GM19397 (cell line): ENCODE data around the gene TNFRSF12A.

Source experiments
- ATAC-seq: cut with Tn5 transposase; IDR thresholded peaks from one replicate; pipeline ENCODE4 v1.9.1; 2021; ENCODE audit warnings: mild to moderate bottlenecking, moderate library complexity; ENCODE audit not compliant: unreplicated experiment

Gene TNFRSF12A, protein sequence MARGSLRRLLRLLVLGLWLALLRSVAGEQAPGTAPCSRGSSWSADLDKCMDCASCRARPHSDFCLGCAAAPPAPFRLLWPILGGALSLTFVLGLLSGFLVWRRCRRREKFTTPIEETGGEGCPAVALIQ

DNA sequence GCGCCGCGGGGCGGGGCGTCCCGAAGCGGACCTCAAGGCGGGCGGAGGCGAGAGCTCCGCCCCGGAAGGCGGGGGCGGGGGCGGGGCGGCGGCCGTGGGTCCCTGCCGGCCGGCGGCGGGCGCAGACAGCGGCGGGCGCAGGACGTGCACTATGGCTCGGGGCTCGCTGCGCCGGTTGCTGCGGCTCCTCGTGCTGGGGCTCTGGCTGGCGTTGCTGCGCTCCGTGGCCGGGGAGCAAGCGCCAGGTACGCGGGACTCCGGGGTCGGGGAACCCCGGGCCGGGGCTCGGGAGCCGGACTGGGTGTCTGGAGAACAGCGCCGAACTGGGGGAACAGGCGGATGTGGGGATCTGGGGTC, at the start of gene TNFRSF12A:
TSS of gene TNFRSF12A (plus strand) at position 122 of the 357 bp plus-strand sequence. CDS start at position 152, 30 bp downstream.
- peak; percentile 26 for ATAC-seq

DNA sequence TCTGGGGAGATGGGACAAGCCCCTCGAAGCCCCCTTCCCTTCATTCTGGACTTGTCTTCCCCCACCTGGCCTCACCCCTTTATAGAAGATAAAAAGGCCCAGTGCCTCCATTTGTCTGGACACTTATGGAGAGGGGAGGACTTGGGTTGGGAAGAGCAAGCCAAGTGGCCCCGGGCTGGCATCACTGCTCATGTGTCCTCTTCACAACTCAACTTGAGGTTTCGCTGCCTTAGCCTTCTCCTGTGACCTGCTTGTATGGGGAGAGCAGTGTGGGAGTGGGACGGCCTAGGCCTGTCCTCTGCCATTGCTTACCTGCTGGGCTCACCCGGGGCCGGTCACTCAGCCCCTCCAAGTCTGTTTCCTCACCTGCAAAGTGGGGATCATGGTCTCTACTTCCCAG, 49.6 kb upstream of the TNFRSF12A start:
- ATAC-seq: no peak

DNA sequence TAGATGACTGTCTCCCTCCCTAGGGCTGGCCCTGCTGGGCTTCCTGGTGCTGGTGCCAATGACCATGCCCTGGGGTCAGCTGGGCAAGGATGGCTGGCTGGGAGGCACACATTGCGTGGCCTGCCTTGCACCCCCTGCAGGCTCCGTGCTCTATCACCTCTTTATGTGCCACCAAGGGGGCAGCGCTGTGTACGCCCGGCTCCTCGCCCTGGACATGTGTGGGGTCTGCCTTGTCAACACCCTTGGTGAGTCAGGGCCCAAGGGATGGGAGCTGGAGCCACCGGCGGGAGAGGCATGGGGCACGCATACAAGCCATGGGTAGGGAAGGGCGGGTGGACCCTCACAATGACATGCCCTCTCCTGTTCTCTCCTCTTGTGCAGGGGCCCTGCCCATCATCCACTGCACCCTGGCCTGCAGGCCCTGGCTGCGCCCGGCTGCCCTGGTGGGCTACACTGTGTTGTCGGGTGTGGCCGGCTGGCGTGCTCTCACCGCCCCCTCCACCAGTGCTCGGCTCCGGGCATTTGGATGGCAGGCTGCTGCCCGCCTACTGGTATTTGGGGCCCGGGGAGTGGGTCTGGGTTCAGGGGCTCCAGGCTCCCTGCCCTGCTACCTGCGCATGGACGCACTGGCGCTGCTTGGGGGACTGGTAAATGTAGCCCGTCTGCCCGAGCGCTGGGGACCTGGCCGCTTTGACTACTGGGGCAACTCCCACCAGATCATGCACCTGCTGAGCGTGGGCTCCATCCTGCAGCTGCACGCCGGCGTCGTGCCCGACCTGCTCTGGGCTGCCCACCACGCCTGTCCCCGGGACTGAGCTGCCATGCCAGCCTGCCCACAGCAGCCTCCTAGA, 48.8 kb upstream of the TNFRSF12A start:
- ATAC-seq: no peak

DNA sequence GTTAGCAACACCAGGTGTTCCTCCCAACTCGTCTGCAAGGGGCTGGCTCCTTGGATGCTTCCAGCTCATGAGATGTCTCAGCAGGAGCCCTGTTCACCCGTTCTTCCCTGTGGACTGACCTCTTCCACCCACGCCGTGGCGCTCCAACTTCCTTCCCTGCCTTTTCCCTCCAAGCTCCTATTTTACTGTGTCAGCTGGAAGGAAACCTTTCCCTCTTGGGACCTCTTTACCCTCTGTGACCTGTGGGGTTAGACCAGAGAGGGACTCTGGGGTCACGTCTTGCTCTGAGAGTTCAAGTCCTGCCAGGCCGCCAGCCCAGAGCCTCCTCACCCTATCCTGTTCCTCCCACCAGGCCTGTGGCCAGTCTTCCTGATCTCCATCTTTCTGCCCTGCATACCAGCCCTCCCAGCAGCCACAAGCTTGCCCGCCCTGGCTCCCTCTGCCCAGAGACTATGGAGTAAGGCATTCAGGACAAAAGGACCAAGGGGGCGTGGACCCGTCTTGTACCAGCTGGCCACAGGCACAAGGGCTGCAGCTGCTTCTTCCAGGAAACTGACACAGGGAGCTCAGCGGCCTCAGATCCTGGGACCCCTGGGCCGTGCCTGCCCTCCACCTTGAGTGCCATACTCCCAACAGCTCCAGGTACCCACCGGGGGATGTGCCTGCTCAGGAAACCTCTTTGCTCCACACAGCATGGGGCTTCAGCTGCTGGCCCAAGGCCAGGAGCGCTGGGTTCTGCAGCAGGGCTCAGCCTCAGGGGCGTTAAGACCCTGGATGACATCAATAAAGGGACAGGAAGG, 48.0 kb upstream of the TNFRSF12A start:
- ATAC-seq: no peak

DNA sequence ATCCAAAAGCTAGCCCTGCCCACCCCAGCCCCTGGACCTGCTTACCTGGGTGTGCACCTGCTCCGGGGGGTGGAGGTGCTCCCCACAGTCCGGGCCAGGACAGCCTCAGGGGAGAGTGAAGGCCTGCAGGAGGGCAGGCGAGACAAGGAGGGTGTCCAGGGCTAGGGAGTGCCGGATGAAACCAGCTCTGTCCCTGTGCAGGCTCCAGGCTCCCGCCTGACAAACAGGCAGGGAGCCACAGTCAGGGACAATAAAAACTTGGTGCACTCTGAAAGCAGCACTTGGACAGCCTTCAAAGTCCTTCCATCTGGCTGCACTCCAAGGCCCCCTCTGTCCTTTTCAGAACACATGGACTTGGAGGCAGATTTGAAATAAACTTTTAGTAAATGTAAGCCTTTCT, 47.1 kb upstream of the TNFRSF12A start:
- no peak for ATAC-seq

DNA sequence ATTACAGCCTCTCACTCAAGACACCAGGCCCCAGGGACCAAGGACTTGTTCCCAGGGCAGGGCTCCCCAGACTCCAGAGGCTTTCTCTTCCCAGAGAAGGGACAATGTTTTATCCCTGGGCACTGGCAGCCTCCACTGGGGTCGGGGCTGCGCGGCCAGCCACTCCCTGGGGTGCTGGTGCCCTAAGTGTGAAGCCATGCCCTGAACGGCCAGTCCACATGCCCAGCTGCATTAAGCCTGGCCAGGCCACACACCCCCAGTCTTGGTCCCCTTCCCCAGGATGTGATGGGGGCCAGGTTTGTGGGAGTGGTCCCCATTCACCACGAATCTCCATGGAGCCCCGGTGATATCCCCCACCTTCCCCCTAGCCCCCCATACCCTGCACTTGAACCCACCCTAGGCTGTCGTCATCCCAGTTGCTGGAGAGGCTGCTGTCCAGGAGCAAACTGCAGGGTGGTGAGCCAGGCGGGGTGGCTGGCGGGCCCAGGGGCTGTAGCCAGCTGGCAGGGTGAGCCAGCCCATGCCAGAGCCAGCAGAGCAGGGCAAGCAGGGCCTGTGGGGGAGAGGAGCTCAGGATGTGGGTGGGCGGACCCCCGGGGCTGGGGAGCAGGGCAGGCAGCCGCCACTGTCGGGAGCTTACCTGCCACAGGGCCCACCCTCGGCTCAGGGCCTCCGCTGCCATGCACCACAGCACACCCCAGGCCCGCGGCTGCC, 46.4 kb upstream of the TNFRSF12A start:
- ATAC-seq: no peak

DNA sequence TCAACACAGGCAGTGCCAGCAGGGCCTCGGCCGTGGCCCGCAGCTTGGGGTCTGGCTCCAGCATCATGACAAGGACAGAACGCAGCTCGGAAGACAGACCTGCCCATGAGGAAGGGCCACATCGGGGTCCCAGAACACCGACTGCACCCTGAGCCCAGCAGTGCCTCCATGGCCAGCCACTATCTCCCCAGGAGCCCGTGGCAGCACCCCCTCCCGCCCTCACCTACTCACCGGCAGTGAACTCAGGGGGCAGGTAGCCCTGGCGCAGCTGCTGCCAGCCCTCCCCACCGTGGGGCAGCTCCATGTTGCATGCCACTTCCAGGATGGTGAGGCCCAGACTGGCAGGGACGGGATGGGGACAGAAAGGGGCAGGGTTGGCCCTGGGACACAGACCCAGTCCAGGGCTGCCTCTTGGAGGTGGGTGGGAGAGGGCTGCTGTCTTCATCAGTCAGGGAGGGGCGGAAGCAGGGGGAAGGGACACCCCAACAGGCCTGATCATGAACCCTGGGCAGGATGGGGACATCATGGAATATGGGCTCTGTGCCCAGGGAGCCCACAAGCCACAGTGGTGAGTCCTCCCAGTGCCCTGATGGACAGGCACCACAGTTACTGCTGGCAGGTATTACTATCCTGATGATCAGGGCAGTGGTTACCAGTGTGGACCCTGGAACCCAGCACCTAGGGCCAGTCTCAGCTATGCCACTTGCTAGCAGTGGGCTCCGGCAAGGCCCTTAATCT, 45.7 kb upstream of the TNFRSF12A start:
- ATAC-seq: no peak

DNA sequence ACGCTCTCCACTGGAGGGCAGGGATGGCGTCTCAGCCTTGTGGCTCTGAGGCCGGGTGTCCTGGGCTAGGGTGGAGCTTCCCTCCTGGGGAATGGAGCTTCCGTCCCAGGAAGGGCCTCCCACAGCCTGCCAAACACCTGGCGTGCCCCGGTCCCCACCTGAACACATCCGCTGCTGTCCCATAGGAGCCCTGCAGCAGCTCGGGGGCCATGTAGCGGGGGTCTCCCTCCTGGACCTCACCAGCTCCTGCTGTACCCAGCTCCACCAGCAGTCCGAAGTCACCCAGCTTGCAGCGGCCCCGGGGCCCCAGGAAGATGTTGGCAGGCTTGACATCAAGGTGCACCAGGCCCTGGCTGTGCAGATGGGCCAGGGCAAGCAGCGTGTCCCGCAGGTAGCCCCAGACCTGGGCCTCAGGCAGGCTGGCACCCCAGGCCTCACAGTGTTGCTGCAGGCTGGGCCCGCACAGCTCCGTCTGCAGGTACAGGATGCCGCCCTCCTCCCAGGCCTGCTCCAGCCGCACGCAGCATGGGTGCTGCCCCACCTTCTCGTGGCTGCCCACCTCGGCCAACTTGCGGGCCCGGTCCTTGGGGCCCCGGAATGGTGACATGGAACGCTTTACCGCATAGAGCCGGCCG, 44.9 kb upstream of the TNFRSF12A start:
- ATAC-seq: no peak

DNA sequence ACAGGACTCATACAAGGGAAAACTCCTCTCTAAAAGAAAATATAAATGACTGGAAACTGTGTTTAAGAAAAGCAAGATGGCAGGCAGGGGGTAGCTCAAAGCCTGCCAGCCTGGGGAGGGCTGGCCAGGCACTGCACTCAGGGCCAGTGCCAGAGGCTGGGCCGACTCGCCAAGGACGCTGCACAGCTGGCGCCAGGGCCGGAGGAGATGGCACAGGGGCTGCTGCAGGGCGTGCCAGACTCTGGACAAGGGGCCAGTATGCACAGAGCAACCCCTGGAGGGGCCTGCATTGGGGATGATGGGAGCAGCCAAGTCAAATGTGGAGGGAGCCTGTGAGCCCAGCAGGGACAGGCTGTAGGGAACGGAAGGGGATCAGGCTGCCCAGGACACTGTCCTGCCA, 44.0 kb upstream of the TNFRSF12A start:
- no peak for ATAC-seq

DNA sequence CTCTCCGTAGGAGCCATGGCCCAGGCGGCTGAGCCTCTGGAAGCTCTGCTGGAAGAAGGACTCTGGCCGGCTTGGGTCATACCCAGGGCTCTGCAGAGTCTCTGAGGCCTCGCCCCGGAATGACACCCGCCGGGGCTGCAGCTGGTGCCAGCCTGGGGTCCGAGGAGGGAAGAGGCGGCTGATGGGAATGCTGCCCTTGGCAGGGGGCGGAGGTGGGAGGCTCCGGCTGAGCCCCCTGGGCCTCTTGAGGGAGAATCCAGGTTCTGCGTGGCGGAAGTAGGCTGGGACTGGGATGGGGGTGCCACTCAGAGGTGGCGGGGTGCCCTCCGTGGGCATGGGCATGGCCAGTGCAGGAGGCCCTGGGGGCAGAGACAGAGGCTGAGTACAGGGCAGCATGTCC, 43.5 kb upstream of the TNFRSF12A start:
- no peak for ATAC-seq

DNA sequence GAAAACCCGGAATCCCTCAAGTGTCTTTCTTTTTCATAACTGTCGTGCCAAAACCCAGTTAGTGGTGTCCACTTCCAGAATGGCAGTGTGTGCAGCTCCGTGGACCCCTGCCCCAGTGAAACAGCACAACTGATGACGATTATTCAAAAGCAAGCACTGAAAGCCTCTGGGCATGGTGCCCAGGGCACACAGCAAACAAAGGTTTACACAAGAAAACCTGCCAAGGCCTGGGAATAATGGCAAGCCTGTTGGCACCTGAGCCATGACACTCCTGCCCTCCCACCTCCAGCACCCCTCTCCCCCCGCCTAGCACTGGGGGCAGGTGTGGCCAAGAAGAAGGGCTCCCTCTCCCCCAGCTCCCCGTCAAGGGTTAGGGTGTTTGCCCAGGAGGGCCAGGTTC, 42.7 kb upstream of the TNFRSF12A start:
- ATAC-seq: no peak

DNA sequence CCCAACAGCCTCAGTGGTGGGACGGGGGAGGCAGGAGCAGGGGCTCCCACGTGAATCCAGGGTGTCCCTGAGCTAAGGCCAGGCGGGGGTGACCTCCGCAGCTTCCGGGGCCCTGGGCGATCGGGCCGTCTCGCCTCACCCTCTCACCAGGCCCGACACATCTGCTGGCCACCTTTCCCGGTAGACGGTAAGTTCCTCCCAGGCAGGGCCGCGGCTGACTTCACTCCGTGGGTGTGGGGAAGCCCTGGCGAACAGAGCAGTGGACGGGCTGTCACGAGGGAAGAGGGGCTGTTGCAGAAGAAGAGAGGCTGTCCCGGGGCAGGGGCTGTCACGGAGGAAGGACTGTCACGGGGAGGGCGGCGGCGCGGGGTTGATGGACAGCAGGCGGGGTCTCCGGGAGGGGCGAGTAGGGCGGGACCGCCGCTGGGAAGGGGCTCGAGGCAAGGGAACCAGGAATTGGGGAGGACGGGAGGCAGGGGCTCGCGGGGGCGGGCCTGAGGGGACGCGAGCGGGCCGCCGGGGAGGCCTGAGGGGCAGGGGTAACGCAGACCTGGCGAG, 40.4 kb upstream of the TNFRSF12A start:
- ATAC-seq: no peak

DNA sequence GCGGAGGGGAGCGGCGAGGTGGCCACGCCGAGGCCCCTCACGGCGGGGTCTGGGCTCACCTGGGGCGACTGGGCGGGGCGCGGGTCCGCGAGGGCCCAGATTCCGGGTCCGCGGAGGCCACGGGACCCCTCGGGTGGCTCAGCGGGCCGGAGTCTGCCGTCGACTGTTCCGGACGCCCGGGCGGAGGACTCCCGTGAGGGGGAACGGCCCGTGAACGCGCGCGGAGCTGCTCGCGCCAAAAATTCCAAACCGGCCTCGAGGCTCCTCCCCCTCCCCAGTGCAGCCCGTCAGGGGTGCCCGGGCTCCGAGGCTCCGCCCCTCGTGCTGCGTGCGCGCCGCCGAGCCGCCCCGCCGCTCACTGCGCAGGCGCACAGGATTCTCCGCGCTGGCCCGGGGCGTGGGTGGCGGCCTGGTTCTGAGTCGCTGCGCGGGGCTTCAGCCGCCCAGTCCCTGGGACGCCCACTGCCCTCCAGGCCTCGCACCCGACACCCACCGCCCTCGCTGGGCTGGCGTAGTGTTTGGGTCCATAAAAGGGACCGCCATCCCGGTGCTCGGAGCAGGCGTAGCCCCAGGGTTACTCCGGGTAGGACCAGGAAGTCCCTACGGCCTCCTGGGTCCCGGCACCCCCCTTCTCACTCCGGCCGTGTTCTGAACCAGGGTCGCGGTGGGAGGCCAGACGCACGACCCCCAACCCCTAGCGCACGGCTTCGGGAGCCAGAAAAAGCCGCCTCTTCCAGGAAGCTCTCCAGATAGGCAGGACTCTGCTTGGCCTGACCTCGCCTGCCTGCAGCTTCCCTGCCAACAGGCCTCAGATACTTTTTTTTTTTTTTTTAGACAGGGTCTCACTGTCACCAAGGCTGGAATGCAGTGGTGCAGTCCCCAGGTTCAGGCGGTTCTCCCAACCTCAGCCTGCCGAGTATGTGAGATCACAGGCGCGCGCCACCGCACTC, 39.7 kb upstream of the TNFRSF12A start, which contains the start of gene PKMYT1:
TSS of gene PKMYT1 (minus strand) at position 220 of the 950 bp plus-strand sequence. CDS start 789 bp downstream, outside the sequence.
- ATAC-seq: peak; percentile 85

DNA sequence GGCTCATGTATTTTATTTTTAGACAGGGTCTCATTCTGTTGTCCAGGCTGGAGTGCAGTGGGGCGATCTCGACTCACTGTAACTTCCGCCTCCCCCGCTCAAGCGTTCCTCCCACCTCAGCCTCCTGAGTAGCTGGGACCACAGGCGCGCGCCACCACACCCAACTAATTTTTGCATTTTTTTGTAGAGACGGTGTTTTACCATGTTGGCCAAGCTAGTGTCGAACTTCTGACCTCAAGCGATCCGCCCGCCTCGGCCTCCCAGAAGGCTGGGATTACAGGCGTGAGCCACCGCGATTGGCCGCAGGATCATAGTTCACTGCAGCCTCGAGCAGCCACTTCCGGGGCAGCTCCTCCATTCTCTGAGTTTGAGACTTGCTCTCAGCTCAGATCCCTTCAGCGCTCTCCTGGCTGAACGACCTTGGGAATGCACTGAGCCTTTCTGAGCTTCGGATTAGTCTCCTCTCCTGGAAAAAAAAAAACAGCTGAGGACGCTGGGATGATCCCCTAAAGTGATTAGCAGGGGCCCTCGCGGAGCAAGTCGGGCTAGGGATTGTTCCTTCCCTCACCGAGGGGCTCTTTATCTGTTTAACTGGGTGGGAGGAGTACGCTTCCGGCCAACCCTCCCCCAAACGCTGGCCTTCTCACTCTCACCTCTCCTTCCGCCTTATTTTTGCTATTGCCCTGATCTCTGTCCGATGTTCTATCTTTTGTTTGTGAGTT, 38.8 kb upstream of the TNFRSF12A start:
- ATAC-seq: no peak

DNA sequence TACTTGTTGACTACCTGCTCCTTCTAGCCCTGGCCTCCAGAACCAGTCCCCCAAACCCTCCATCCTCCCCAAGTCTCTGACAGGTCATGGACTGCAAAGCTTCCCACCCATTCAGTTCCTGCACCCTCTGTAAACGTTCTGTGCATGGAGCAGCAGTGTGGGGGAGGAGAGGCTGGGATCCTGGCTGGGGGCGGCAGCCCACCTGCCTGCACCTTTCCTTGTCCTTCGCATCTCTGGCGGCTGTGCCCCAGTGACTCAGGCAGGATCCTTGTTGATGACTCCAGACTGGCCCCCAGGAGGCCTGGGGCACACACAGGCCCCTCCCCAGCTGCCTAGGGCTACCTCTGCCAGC, 38.3 kb upstream of the TNFRSF12A start:
- ATAC-seq: no peak

DNA sequence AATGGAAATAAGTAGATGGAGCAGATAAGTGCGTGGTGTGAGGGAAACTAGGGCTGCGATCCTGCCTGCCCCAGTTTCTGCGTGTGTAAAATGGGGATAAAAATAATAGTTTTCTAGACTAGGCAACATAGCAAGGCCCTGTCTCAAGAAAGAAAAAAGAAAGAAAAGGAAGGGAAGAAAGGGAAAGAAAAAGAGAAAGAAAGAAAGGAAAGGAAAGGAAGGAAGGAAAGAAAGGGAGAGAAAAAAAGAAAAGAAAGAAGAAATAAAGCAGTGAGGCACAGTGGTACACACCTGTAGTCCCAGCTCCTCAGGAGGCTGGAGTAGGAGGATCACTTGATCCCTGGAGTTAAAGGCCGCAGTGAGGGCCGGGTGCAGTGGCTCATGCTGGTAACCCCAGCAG, 37.8 kb upstream of the TNFRSF12A start:
- no peak for ATAC-seq

DNA sequence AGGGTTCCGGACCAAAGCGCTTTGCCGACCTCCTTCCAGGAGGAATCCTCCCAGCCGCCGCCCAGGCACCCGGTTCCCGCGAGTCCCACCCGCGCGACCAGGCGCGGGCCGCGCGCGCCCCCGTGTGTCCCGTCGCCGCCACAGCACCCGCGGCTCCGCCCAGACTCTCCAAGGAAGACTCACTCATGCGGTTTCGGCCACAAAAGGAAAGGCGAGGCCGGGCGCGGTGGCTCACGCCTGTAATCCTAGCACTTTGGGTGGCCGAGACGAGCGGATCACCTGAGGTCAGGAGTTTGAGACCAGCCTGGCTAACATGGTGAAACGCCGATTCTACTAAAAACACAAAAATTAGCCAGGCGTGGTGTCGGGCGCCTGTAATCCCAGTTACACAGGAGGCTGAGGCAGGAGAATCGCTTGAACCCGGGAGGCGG, 36.4 kb upstream of the TNFRSF12A start:
- ATAC-seq: no peak

DNA sequence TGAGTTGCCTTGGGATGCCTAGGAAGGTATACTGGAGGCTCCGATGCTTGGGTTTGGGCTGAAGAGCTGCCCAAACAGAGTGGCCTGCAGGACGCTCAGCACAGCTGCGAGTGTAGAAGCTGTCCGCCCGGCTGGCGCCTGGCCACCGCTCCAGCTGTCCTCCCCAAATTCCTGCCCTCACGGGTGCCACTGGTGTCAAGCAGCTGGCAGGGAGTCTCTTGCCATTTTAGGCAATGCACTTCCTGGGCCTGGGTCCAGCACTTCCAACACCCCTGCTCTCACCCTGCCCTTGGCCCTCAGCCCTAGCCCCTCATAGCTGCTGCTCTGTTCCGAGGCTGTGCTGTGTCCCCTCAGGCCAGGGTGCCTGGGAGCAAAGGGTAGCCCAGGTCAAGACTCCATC, 34.7 kb upstream of the TNFRSF12A start:
- no peak for ATAC-seq
